ENCODE results near the gene DYRK1A.

- TF ChIP-seq EZH2 (optimal IDR thresholded peaks at IDR 0.05; ENCODE audit: low read depth, low read length) (no peak), CTCF (IDR thresholded peaks at IDR 0.05; ENCODE audit: low read length) (no peak), EZH2phosphoT487 (IDR thresholded peaks at IDR 0.05; ENCODE audit: low read length) (no peak)
Observed at GRCh38 chr21:37422382-37422781, 55.8 kb downstream of the DYRK1A start.

Data from MM.1S (cell line).